Daoy (cell line): Measurements from ENCODE around the gene EXOC6B. TPM values are rescaled to one million over a fixed set of nuclear protein-coding genes. Genes with fewer than 3 reads are reported as not detected.

Experiments used
- DNase-seq: peaks from one replicate; pipeline ENCODE4 v3.0.0-alpha.2; 2015; ENCODE audit warnings: low read depth
- total RNA-seq: library from RNA; depleted of rRNA; stranded (reverse); fragments of >200 nt; shearing (Covaris generic); gene quantifications from 2 replicates; pipeline ENCODE4 v1.2.3, GENCODE V29; 2014; rRNA removed

EXOC6B gene
- 7.6 and 15.7 TPM in 2 replicates for total RNA-seq

DNA sequence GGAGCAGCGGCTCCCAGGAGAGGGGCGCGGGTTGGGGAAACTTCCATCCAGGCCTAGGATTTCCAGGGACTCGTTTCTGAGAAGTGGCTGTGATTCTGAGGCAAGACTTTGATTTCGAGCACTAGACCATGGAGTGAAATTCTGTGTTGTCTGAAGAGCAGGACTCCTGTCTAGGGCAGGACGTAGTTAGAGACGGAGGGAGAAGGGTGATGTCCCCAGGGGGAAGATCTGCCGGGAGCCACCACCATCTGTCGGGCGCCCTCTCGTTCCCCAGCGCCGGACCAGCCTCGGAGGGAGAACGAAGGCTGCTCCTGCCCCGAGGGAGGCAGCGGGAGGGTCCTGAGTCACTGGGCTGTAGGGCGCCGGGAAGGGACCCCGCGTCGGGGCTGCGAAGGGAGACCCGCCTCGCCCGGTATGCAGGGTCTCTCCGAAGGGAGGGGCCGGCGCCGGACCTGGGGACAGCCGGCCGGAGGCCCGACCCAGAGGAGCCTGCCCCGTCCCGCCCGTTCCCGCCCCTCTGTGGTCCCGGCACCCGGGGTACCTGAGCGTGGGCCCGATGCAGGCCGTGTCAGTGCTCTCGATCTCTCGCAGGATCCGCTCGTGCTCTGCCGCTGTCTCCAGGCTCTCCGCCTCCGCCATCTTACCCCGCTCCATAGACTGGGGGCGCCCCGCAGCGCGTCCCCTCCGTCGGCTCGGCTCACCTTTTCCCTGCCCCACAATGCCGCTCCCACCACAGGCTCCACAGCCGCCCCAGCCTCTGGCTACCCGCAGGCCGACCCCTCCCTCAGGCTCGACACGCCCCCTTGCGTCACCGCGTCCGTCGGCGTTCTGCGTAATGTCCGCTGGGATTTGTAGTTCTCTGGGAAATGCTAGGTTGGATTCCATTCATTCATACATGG, at the start of gene EXOC6B:
Gene EXOC6B (minus strand): TSS at position 777 of the 899 bp plus-strand sequence.
- peak; percentile 96 for DNase-seq

- DNase-seq = no peak
Observed at GRCh38 chr2:72871880-72872279, 46.0 kb upstream of the EXOC6B start.

DNA sequence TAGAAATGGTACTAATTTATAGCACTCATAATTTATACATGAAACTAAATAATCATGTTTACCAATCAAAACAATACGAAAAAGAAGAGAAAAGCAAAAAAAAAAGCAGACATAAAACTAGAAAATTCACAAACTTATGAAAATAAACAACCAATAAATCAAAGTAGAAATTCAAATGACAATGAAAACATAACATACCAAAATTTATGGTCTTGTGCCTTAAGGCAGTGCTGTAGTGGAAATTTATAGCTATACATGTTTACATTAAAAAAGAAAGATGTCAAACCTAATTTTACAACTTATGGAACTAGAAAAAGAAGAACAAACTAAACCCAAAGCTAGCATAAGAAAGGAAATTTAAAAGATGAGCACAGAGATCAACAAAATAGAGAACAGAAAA, 45.2 kb upstream of the EXOC6B start:
- DNase-seq = no peak

DNA sequence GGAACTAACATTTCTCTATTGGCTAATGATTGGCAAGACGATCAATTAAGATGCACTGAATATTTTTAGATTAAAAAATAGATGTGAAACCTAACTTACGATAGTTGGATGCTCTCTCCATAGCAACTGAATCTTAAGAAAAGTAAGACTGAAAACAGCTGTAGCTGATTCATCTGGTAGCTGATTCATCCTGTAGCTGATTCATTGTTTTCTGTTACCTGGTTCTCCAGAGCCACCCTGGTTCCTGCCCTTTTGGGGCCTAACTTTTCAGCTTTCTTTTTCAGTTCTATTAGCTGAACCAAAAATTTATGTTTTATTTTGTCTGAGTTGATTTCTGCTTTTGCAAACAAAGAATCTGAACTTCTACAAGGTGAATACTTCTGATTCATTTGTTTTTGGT, 38.7 kb upstream of the EXOC6B start:
- peak; percentile 62 for DNase-seq

GRCh38 chr2:72863046-72863445, 37.2 kb upstream of the EXOC6B start:
- DNase-seq = no peak

DNA sequence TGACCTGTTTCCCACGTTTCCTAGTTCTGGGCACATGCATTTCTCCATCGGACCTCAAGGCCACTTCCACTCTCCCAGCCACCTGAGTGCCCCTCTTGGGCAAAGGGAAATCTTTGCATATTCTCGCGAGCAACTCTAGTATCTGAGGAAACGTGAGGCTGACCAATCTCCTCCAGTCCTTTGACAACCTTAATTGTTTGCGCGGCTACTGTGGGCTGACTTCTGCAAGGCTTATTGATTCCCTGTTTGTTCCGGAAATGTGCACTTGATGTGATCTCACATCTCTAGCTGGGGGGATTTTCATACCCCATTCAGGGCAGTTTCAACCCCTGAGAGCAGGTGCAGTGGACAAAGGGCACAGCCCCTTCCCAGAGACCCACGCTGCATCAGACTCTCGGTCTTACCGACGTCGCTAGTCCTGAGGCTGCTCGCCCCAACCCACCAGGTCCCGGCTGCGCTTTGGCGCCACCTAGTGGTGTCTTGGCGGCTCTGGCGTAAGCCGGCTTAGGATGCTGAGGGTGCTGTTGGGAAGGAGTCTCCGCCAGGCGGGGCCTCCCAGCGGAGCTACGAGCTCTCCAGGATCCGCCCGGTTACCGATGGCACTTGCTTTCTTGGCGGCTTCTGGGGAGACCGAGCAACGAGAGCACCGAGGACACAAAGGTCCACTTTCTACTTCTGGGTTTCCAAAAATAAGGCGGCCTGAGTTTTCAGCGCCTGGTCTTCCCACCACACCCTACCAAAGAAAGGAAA, 36.6 kb upstream of the EXOC6B start:
- DNase-seq = peak; percentile 93

GRCh38 chr2:72859831-72860262, 34.0 kb upstream of the EXOC6B start:
- peak; percentile 65 for DNase-seq

GRCh38 chr2:72851333-72851732, 25.5 kb upstream of the EXOC6B start:
- no peak for DNase-seq

DNA sequence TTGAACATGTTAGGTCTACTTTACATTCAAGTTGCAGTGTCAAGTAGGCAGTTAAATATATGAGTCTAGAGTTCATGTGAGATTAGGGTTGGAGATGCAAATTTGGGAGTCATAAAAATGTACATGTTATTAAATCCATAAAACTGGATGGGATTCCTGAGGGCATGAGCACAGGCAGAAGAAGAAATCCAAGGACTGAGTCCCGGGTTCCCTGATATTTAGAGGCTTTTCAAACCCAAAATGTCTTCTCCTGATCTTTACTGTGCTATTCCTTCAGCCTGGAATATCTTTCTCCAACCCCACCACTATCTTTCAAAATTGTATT, 23.3 kb upstream of the EXOC6B start:
- no peak for DNase-seq

GRCh38 chr2:72848436-72849137, 22.8 kb upstream of the EXOC6B start:
- DNase-seq = no peak

DNA sequence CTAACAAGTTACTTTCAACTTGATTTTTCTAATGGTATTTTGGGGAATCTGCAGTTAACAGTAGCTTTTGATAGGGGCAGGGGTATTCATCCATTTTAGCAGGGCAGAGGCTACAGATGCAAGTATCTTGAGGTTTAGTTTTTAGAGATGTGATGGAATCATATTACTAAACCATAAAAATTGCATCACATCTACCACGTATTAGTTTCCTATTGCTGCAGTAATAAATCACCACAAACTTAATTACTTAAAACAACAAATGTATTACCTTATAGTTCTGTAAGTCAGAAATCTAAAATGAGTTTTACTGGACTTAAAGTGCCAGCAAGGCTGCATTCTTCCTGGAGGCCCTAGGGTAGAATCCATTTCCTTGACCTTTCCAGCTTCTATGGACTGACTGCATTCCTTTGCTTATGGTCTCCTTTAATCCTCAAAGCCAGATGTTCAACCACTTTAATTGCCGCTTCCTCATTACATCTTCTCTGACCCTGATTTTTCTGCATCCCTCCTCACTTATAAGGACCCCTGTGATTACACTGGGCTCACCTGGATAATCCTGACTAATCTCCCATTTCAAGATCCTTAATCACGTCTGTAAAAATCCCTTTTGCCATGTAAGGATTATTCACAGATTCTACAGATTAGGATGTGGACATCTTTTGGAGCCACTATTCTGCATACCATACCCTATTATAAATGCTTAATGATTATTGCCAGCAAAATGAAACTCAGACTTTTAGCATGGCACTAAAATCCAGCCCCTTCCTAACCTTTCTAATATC, 21.9 kb upstream of the EXOC6B start:
- DNase-seq = no peak

- DNase-seq = no peak
Observed at GRCh38 chr2:72846171-72847095, 20.6 kb upstream of the EXOC6B start.

DNA sequence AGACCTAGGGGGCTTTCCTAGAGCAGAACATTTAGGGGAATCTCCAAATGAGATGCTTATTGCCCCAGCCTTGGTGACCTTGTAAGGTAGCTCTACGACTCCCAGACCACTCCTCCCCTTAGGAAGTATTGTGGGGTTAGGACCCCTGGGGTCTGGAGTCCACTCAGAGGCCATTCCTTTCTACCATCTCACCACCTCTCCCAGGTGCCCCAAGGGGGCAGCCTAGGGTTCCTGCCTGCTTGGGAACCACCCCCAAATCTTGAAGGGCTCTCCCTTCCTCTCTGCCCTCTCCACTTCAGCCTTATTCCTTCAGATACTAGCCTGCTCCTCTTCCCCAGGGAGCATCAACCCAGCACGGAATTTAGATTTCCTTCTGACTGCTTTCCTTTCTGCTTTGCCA, 17.5 kb upstream of the EXOC6B start:
- DNase-seq = no peak

- DNase-seq = no peak
Observed at GRCh38 chr2:72841462-72842125, 15.8 kb upstream of the EXOC6B start.

DNA sequence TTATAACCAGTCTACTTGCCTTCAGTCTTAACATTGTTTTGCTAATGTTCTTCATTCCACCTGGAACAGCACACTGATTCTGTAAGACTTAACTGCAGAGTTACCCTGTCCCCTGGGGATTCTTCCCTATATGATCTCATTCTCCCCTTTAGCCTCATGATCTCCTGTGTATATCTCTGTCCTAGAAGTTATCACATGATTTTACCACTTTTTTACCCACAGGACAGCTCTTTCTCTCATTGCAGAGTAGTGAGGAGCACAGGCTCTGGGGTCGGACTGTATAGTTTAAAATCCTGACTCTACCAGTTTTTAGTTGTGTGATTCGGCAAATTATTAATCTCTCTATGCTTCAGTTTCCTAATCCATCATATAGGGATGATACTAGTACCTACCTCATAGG, 14.2 kb upstream of the EXOC6B start:
- DNase-seq = no peak

- peak; percentile 45 for DNase-seq
Observed at GRCh38 chr2:72837171-72837570, 11.3 kb upstream of the EXOC6B start.

DNA sequence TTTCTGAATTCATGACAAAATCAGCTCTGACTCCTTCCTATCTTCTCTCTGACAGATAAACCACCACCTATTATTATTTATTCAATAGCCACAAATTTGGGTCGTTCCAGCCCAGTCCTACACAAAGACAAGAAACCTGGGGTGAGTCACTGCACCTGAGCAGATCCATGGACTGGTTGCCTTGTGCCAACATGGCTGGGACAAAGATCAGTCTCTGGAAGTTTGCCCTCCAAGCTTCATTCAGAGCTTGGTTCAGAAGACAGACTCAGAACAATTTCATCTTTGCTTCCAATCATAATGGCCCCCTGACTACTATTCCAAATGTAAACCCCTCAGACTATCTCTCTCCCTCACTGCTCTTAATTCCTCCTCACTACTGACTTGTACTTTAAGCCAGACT, 9.6 kb upstream of the EXOC6B start:
- DNase-seq = no peak

- no peak for DNase-seq
Observed at GRCh38 chr2:72834596-72834995, 8.8 kb upstream of the EXOC6B start.

GRCh38 chr2:72833084-72833714, 7.4 kb upstream of the EXOC6B start:
- DNase-seq = peak; percentile 25
